ENCODE results near the gene CPM. TPM values are rescaled to one million over a fixed set of nuclear protein-coding genes. Genes with fewer than 3 reads are reported as not detected.

Gene CPM
- total RNA-seq, 5 donors from 2014 or later (not counting 1 experiment from before 2014, with no cell fraction given): 1.6 to 2.7 (median 2.1) TPM

DNA sequence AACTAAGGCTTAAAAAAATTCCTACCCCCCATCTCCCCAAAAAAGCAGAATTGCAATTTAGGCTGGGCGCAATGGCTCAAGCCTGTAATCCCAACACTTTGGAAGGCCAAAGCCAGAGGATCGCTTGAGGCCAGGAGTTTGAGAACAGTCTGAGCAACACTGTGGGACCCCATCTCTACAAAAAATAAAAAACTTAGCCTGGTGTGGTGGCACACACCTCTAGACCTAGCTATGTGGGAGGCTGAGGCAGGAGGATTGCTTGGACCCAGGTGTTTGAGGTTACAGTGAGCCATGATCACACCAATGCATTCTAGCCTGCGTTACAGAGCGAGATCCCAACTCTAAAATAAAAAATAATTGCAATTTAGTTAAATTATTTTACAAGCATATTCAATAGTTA lies 54.1 kb downstream of the CPM start:
- CTCF ChIA-PET: no interaction called here
- Mint-ChIP-seq H3K27ac (no peak overlapping the region), H3K4me3 (no peak overlapping the region), H3K9me3 (peaks cover 0 to 10% (median 0%) of the 10 kb centered on the region in 3 donors), H3K4me1 (no peaks in the 10 kb centered on the region), H3K27me3 (peaks cover 0 to 4% of the 10 kb centered on the region in 2 donors), H3K36me3 (no peaks in the 10 kb centered on the region)
- Histone ChIP-seq H3K27ac (ENCODE audit: low read length) (no peak overlapping the region), H3K27me3 (replicated peaks in 1 of 2; ENCODE audit: control insufficient read depth in 2 of 2, extremely low read depth in 1 of 2, insufficient read depth in 2 of 2, low read length in 1 of 2) (no peaks in the 10 kb centered on the region), H3K9me3 (no peaks in the 10 kb centered on the region), H3K36me3 (ENCODE audit: control insufficient read depth in 2 of 2, extremely low read depth in 1 of 2, insufficient read depth in 1 of 2, low read length in 1 of 2) (no peaks in the 10 kb centered on the region), H3K4me3 (ENCODE audit: control insufficient read depth in 1 of 2, extremely low read depth in 1 of 2, low read length in 1 of 2) (no peak overlapping the region), H3K4me1 (ENCODE audit: control insufficient read depth in 1 of 2, extremely low read depth in 1 of 2, insufficient read depth in 2 of 2, low read length in 2 of 2) (no peaks in the 10 kb centered on the region)
- POLR2A ChIA-PET: no interaction called here
- DNase-seq (no peak), ATAC-seq (replicated peaks in 1 of 4) (no peak)
- WGBS (ENCODE audit: insufficient coverage): no CpG with 5 or more reads among the region's 4 CpGs

DNA sequence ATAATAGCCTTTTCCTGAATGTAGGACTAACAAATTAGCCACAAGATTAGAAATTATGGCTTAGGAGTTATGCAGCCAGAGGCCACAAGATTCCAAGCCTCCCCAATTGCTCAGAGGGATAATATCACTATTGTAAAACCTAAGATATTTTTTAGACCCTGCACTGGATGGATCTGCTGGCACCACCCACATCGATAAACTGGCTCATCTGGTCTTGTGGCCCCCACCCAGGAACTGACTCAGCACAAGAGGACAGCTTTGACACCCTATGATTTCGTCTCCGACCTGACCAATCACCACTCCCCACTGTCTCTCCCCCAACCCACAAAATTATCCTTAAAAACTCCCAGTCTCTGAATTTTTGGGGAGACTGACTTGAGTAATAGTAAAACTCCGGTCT lies 54.7 kb downstream of the CPM start:
- no peak overlapping the region for H3K4me3 ChIP-seq (ENCODE audit: control insufficient read depth in 1 of 2, extremely low read depth in 1 of 2, low read length in 1 of 2)
- no peak for ATAC-seq (replicated peaks in 1 of 4)
- Mint-ChIP-seq H3K36me3 (no peaks in the 10 kb centered on the region), H3K27me3 (peaks cover 0 to 4% of the 10 kb centered on the region in 2 donors), H3K27ac (no peak overlapping the region), H3K4me1 (no peaks in the 10 kb centered on the region), H3K4me3 (no peak overlapping the region), H3K9me3 (peaks cover 0 to 10% (median 0%) of the 10 kb centered on the region in 3 donors)
- H3K9me3 ChIP-seq: no peaks in the 10 kb centered on the region
- no peak for DNase-seq
- ChIA-PET POLR2A (no interaction called here), CTCF (no interaction called here)
- no peak overlapping the region for H3K27ac ChIP-seq (ENCODE audit: low read length)
- WGBS (ENCODE audit: insufficient coverage): no CpG with 5 or more reads among the region's 4 CpGs
- H3K27me3 ChIP-seq (replicated peaks in 1 of 2; ENCODE audit: control insufficient read depth in 2 of 2, extremely low read depth in 1 of 2, insufficient read depth in 2 of 2, low read length in 1 of 2): no peaks in the 10 kb centered on the region
- no peaks in the 10 kb centered on the region for H3K4me1 ChIP-seq (ENCODE audit: control insufficient read depth in 1 of 2, extremely low read depth in 1 of 2, insufficient read depth in 2 of 2, low read length in 2 of 2)
- H3K36me3 ChIP-seq (ENCODE audit: control insufficient read depth in 2 of 2, extremely low read depth in 1 of 2, insufficient read depth in 1 of 2, low read length in 1 of 2): no peaks in the 10 kb centered on the region

DNA sequence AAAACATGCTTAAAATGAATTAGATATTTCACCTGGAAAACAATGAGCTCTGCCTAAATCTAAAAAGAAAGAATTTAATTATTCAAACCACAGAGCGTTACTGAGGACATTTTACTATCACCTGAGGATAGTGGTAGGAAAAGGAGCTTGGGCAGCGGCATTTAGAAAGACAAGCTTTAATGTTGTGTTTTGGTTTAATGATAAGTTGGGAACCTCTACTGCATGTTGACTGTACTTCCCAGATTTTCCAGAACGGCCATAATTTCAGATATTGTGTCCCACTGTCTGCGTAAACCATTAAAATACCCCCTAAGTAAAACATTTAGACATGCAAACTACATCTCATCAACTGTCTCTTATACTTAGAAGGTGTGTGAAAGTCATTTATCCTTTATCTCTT lies 55.4 kb downstream of the CPM start:
- DNase-seq (no peak), ATAC-seq (replicated peaks in 1 of 4) (no peak)
- no peaks in the 10 kb centered on the region for H3K4me1 Mint-ChIP-seq
- no peaks in the 10 kb centered on the region for H3K9me3 ChIP-seq
- POLR2A ChIA-PET: no interaction called here
- no peak overlapping the region for H3K4me3 Mint-ChIP-seq
- peaks cover 0 to 10% (median 0%) of the 10 kb centered on the region in 3 donors for H3K9me3 Mint-ChIP-seq
- no peaks in the 10 kb centered on the region for H3K27me3 ChIP-seq (replicated peaks in 1 of 2; ENCODE audit: control insufficient read depth in 2 of 2, extremely low read depth in 1 of 2, insufficient read depth in 2 of 2, low read length in 1 of 2)
- no peak overlapping the region for H3K27ac Mint-ChIP-seq
- peaks cover 0 to 5% of the 10 kb centered on the region in 2 donors for H3K27me3 Mint-ChIP-seq
- no peak overlapping the region for H3K27ac ChIP-seq (ENCODE audit: low read length)
- H3K36me3 Mint-ChIP-seq: no peaks in the 10 kb centered on the region
- no peaks in the 10 kb centered on the region for H3K36me3 ChIP-seq (ENCODE audit: control insufficient read depth in 2 of 2, extremely low read depth in 1 of 2, insufficient read depth in 1 of 2, low read length in 1 of 2)
- no CpG with 5 or more reads among the region's 4 CpGs for WGBS (ENCODE audit: insufficient coverage)
- CTCF ChIA-PET: no interaction called here
- no peaks in the 10 kb centered on the region for H3K4me1 ChIP-seq (ENCODE audit: control insufficient read depth in 1 of 2, extremely low read depth in 1 of 2, insufficient read depth in 2 of 2, low read length in 2 of 2)
- H3K4me3 ChIP-seq (ENCODE audit: control insufficient read depth in 1 of 2, extremely low read depth in 1 of 2, low read length in 1 of 2): no peak overlapping the region

DNA sequence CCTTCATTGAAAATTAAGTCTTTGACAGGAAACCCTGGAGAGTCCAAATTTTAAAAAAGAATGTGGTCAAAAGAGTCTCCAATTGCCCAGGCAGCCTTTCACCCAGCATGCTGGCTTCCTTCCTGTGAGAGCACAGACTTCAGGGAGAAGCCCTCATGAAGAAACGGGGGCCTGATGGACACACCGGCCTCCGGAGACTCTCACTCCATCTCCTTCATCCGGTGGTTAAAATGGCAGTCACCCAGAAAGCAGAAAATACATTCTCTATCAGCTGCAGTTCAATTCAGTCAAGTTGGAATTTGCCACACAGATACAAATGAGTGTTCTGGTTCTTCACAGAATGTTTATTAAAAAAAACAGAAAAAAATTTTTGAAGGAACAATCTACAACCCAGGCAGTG lies 56.5 kb downstream of the CPM start:
- Mint-ChIP-seq H3K4me1 (no peaks in the 10 kb centered on the region), H3K27me3 (peaks cover 0 to 3% of the 10 kb centered on the region in 2 donors), H3K4me3 (no peak overlapping the region), H3K27ac (no peak overlapping the region), H3K36me3 (no peaks in the 10 kb centered on the region), H3K9me3 (peaks cover 0 to 5% (median 0%) of the 10 kb centered on the region in 3 donors)
- 47% methylated on average over 3 of the region's 4 CpGs for WGBS (ENCODE audit: insufficient coverage)
- H3K4me3 ChIP-seq (ENCODE audit: control insufficient read depth in 1 of 2, extremely low read depth in 1 of 2, low read length in 1 of 2): no peak overlapping the region
- no peak for ATAC-seq (replicated peaks in 1 of 4)
- no peaks in the 10 kb centered on the region for H3K27me3 ChIP-seq (replicated peaks in 1 of 2; ENCODE audit: control insufficient read depth in 2 of 2, extremely low read depth in 1 of 2, insufficient read depth in 2 of 2, low read length in 1 of 2)
- POLR2A ChIA-PET: no interaction called here
- H3K36me3 ChIP-seq (ENCODE audit: control insufficient read depth in 2 of 2, extremely low read depth in 1 of 2, insufficient read depth in 1 of 2, low read length in 1 of 2): no peaks in the 10 kb centered on the region
- no peak overlapping the region for H3K27ac ChIP-seq (ENCODE audit: low read length)
- H3K9me3 ChIP-seq: no peaks in the 10 kb centered on the region
- no peaks in the 10 kb centered on the region for H3K4me1 ChIP-seq (ENCODE audit: control insufficient read depth in 1 of 2, extremely low read depth in 1 of 2, insufficient read depth in 2 of 2, low read length in 2 of 2)
- CTCF ChIA-PET: no interaction called here
- no peak for DNase-seq

DNA sequence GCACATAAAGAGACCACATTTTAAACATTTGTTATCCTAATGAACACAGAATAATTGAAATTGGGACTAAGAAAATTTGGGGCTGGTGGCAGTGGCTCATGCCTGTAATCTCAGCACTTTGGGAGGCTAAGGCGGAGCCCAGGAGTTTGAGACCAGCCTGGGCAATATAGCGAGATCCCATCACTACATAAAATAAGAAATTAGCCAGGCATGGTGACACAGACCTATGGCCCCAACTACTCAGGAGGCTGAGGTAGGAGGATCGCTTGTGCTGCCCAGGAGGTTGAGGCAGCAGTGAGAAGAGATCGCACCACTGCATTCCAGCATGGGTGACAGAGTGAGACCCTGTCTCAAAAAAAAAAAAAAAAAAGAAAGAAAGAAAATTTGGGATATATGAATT lies 59.7 kb downstream of the CPM start:
- Mint-ChIP-seq H3K27me3 (peaks cover 2 to 3% of the 10 kb centered on the region in 2 donors), H3K4me3 (no peak overlapping the region), H3K4me1 (no peaks in the 10 kb centered on the region), H3K27ac (no peak overlapping the region), H3K36me3 (no peaks in the 10 kb centered on the region), H3K9me3 (peaks cover 0 to under 1% (median 0%) of the 10 kb centered on the region in 3 donors)
- WGBS (ENCODE audit: insufficient coverage): no CpG with 5 or more reads among the region's 4 CpGs
- Histone ChIP-seq H3K4me3 (ENCODE audit: control insufficient read depth in 1 of 2, extremely low read depth in 1 of 2, low read length in 1 of 2) (no peak overlapping the region), H3K27ac (ENCODE audit: low read length) (no peak overlapping the region), H3K9me3 (no peaks in the 10 kb centered on the region), H3K27me3 (replicated peaks in 1 of 2; ENCODE audit: control insufficient read depth in 2 of 2, extremely low read depth in 1 of 2, insufficient read depth in 2 of 2, low read length in 1 of 2) (no peaks in the 10 kb centered on the region), H3K4me1 (ENCODE audit: control insufficient read depth in 1 of 2, extremely low read depth in 1 of 2, insufficient read depth in 2 of 2, low read length in 2 of 2) (no peaks in the 10 kb centered on the region), H3K36me3 (ENCODE audit: control insufficient read depth in 2 of 2, extremely low read depth in 1 of 2, insufficient read depth in 1 of 2, low read length in 1 of 2) (no peaks in the 10 kb centered on the region)
- ATAC-seq (replicated peaks in 1 of 4): no peak
- no peak for DNase-seq
- ChIA-PET POLR2A (no interaction called here), CTCF (no interaction called here)

DNA sequence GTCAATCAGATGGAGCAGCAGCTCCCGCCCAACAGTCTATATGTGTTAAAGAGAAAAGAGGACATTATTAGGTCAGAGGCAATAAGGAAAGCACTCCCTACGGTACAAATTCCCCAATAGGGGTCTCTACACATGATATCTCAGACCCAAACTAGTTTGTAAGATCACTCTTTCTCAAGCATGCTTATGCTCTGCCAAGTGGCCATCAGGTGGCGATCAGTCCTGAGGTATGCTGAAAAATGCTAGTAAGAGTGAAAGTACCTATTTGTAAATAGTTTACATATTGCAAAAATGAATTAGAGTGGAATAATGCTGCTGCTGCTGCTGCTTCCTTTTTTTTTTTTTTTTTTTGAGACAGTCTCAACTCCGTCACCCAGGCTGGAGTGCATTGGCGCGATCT lies 61.0 kb downstream of the CPM start:
- POLR2A ChIA-PET: no interaction called here
- Histone ChIP-seq H3K9me3 (no peaks in the 10 kb centered on the region), H3K27me3 (replicated peaks in 1 of 2; ENCODE audit: control insufficient read depth in 2 of 2, extremely low read depth in 1 of 2, insufficient read depth in 2 of 2, low read length in 1 of 2) (no peaks in the 10 kb centered on the region), H3K4me1 (ENCODE audit: control insufficient read depth in 1 of 2, extremely low read depth in 1 of 2, insufficient read depth in 2 of 2, low read length in 2 of 2) (no peaks in the 10 kb centered on the region), H3K4me3 (ENCODE audit: control insufficient read depth in 1 of 2, extremely low read depth in 1 of 2, low read length in 1 of 2) (no peak overlapping the region), H3K27ac (ENCODE audit: low read length) (no peak overlapping the region), H3K36me3 (ENCODE audit: control insufficient read depth in 2 of 2, extremely low read depth in 1 of 2, insufficient read depth in 1 of 2, low read length in 1 of 2) (no peaks in the 10 kb centered on the region)
- H3K27me3 Mint-ChIP-seq: peaks cover 2 to 3% of the 10 kb centered on the region in 2 donors
- no peaks in the 10 kb centered on the region for H3K9me3 Mint-ChIP-seq
- ATAC-seq (replicated peaks in 1 of 4) (no peak), DNase-seq (no peak)
- no peaks in the 10 kb centered on the region for H3K4me1 Mint-ChIP-seq
- no peaks in the 10 kb centered on the region for H3K36me3 Mint-ChIP-seq
- no peak overlapping the region for H3K4me3 Mint-ChIP-seq
- no CpG with 5 or more reads among the region's 6 CpGs for WGBS (ENCODE audit: insufficient coverage)
- CTCF ChIA-PET: interaction anchor here in 1 of 2 donors (0.7 kb wide), 1 partner anchor 11 kb away, joined by 3 read pairs; no protein-coding TSS in a partner anchor
- no peak overlapping the region for H3K27ac Mint-ChIP-seq

DNA sequence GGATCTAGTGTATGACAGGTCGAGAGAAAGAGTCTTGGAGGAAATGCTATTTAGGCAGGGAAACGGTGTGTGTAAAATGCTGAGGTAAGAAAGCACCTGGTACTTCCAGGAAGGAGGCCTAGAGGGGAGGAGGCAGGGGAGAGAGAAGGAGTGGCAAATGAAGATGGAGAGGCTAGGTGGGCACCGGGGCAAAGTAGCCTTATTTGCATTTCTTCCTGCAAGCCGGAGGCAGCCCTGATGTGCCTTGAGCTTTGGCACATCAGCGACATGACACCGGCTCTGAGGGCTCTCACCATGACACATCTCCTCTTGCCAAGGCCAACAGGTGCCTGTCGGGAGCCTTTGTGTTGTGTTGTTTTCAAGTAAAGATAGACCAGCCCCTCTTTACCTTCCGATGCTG lies 61.6 kb downstream of the CPM start:
- ChIA-PET POLR2A (no interaction called here), CTCF (no interaction called here)
- ATAC-seq (replicated peaks in 1 of 4) (no peak), DNase-seq (no peak)
- no peaks in the 10 kb centered on the region for H3K9me3 ChIP-seq
- 55% methylated on average over 4 of the region's 8 CpGs for WGBS (ENCODE audit: insufficient coverage)
- no peaks in the 10 kb centered on the region for H3K36me3 ChIP-seq (ENCODE audit: control insufficient read depth in 2 of 2, extremely low read depth in 1 of 2, insufficient read depth in 1 of 2, low read length in 1 of 2)
- no peaks in the 10 kb centered on the region for H3K4me1 ChIP-seq (ENCODE audit: control insufficient read depth in 1 of 2, extremely low read depth in 1 of 2, insufficient read depth in 2 of 2, low read length in 2 of 2)
- Mint-ChIP-seq H3K4me1 (no peaks in the 10 kb centered on the region), H3K36me3 (no peaks in the 10 kb centered on the region), H3K9me3 (no peaks in the 10 kb centered on the region), H3K4me3 (no peak overlapping the region), H3K27ac (no peak overlapping the region), H3K27me3 (peaks cover 2 to 3% of the 10 kb centered on the region in 2 donors)
- no peak overlapping the region for H3K27ac ChIP-seq (ENCODE audit: low read length)
- H3K27me3 ChIP-seq (replicated peaks in 1 of 2; ENCODE audit: control insufficient read depth in 2 of 2, extremely low read depth in 1 of 2, insufficient read depth in 2 of 2, low read length in 1 of 2): no peaks in the 10 kb centered on the region
- H3K4me3 ChIP-seq (ENCODE audit: control insufficient read depth in 1 of 2, extremely low read depth in 1 of 2, low read length in 1 of 2): no peak overlapping the region
